HG03457 (cell line): Measurements from ENCODE around the gene NAV2.

Experiments
- ATAC-seq: cut with Tn5 transposase; IDR thresholded peaks from one replicate; pipeline ENCODE4 v1.9.1; 2021; ENCODE audit warnings: moderate number of reproducible peaks; ENCODE audit not compliant: unreplicated experiment

Gene NAV2

GRCh38 chr11:19853016-19853415 is 140.4 kb downstream of the NAV2 start:
- ATAC-seq: no peak

DNA sequence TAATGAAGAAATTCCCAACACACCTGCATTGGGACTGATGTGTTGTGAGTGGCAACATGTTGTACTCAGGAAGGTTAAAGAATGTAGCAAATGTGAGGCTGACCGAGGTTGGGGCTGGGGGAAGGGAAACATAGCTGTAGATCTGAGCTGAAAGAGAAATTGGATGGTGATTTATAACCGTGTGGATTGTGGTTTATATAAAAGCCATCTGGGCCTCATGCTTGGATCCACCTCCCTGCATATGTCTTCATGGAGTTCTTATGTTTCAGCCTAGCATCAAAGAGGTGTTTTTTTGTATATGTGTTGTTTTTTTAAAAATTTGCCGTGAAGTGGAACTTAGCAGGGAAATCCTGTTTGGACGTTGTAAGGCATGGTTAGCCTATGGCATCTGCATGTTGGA is 141.3 kb downstream of the NAV2 start:
- ATAC-seq: no peak

GRCh38 chr11:19861171-19861570 is 148.5 kb downstream of the NAV2 start:
- no peak for ATAC-seq

GRCh38 chr11:19862091-19862490 is 149.5 kb downstream of the NAV2 start:
- ATAC-seq: no peak

DNA sequence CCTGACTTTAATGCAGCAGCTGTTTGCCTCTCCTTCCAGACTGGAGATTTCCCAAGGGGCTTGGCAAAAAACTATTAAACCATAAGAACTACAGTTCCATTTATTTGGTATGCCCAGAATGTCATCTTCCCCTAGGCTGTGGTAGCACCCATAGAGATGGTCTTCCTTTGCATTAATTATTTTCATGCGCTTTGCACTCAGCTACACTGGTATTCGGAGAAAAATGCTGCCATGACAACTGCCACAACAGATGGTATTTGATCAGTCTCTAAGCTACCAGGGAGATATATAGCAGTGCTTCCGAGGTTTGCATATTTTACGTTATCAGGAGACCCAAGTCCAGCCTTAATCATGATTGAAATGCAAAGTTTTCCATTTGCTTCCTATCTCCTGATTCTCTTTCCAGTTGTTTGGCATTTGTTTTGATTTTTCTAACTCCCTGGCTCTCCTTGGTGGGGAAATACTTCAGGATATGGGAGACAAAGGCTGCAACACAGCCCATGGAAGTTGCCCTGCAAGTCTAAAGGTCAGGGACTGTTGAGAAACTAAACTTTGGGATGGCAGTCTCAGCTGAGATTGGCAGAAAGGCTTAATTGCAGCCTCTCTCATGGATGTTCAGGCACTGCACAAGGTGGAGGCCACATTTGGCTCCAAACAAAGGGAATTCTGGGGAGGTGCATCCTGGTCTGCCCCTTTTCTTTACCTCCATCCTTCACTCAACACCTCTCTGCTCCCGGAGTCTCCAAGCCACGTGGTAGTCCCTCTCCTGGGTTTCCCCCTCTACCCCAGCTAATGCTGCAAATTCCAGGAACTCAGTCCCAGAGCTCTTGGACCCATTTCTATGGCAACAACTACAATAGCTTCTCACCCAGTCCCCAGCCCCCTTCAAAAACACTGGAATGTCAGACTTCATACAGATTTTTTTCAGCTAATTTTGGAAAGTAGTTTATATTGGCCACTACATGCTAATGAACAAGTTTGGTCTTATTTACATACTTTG is 151.8 kb downstream of the NAV2 start:
- ATAC-seq: no peak

DNA sequence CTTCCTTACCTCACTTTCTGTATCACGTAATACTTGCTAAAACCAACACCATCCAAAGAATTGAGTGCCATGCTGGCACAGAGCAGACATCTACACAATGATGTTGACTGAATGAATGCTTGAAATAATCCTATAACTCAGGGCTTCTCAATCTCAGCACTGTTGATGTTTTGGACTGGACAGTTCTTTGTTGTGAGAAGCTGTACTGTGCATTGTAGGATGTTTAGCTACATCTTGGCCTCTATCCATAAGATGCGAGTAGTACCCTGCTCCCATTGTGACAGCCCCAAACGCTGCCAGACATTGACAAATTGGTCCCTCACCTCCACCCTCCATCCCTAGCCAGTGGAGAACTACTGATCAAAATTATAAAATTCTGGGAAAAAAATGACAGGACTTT is 153.4 kb downstream of the NAV2 start:
- ATAC-seq: no peak

GRCh38 chr11:19866521-19866920 is 153.9 kb downstream of the NAV2 start:
- no peak for ATAC-seq

- ATAC-seq: no peak
Observed at GRCh38 chr11:19867064-19867463, 154.4 kb downstream of the NAV2 start.

- ATAC-seq: no peak
Observed at GRCh38 chr11:19868281-19868821, 155.7 kb downstream of the NAV2 start.

DNA sequence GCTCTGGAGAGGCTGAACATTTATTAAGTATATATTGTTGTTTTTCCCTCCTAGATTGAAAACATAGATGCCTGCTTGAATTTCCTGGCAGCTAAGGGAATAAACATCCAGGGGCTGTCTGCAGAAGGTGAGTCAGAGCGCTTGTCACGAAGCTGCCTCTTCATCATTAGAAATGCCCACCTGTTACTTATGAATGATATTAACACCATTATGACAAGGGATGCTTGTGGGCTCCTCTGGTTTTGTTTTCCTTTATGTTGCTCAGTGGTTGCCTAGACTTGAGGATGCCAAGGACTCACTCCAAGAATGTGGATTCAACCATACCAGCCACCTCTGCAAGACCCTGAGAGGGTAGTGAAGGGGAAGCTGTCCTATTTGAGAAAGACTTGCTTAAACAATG is 156.2 kb downstream of the NAV2 start:
- no peak for ATAC-seq

DNA sequence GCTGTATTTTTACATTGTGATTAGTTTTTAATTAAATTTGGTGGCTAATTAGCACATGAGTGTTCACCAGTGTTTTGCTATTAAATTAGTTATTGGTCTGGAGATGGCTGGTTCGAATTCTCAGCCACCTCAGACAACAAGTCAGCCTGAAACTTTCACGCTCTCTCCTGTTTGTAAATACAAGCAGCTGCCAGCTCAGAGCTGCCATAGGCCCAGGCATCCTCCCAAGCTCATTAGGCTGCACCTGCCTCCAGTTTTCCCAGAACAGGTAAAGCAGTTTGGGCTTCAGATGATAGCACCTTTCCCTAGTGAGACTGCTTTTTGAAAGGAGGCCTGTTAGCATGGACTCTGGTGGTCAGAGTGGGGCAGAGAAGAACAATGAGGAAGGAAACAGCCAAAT is 156.8 kb downstream of the NAV2 start:
- no peak for ATAC-seq

DNA sequence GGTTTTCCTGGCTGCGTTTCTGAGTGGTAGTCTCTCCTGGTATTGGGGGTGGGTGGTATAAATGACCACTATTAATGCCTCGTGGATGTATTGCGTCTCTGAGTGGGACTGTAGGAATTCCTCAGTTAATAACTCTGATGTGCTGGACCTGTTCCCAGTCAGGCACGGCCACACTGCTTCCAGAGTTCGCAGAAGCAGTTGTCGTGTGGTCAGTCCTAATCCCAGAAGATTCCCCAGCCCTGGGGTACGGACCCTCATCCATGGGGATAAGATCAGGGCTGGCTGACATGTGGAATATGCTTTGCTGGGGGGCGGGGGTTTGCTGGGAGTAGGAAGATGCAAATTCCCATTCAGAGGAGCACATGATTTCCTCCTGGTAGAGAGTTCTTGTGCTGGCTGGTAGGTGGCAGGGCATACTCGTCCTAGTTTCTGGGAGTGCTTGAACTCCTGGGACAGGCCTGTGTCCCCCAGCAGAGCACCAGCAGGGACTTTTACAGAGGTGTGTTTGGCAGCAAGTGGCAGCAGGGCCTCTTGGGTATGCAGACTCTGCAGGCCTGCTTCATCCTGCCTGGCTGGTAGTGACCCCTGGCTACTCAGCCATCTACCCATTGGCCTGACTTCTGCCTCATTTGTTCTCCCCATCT is 157.4 kb downstream of the NAV2 start:
- ATAC-seq: no peak

DNA sequence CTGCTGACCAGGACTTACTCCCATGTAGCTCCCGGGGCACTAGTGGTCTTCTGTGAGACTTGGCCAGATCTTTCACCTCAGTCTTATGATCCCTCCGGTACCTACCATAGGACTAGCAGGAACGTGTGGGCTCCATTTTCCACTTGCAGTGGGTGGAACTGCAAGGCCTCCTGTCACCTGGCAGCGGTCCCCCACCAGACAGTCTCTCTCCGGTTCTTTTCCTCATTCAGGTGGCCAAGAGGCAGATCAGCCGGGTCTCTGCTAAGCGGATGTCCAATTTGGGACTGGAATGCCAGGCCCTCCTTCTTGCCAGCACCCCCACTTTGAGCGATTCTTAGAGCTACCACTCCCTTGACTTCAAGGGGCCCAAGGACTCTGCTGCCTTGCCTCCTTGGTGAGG is 158.9 kb downstream of the NAV2 start:
- ATAC-seq: no peak

DNA sequence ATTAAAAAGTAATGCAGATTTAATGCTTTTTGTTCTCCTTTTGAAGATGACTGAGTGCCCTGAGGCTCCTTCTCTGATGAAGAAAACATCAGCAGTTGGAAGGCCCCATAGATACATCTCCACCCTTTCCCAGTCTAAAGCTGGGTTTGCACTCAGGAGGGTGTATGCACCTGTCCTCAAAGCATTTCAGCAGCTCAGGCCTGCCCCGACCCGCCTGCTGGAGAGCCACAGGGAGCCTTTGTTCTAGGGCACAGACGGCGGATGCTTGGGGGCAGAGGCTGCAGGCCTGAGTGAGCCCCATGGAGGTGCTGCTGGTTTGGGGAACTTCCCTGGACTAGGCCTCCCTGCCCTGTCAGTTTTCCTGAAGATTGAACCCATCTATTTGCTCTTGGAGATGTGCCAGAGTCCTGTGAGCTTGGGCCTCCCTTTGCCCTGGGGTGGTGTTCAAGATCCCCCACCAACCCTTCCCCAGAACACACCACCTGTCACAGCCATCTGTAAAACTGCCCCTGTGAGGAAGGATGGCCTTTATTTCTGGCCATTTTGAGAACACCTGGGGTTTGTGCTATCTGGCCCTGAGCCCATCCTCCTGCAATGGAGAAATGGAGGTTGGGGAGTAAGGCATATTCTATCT is 160.0 kb downstream of the NAV2 start:
- no peak for ATAC-seq

- ATAC-seq: no peak
Observed at GRCh38 chr11:19873730-19874129, 161.1 kb downstream of the NAV2 start.

- no peak for ATAC-seq
Observed at GRCh38 chr11:19874266-19874665, 161.6 kb downstream of the NAV2 start.

GRCh38 chr11:19876750-19877149 is 164.1 kb downstream of the NAV2 start:
- no peak for ATAC-seq

DNA sequence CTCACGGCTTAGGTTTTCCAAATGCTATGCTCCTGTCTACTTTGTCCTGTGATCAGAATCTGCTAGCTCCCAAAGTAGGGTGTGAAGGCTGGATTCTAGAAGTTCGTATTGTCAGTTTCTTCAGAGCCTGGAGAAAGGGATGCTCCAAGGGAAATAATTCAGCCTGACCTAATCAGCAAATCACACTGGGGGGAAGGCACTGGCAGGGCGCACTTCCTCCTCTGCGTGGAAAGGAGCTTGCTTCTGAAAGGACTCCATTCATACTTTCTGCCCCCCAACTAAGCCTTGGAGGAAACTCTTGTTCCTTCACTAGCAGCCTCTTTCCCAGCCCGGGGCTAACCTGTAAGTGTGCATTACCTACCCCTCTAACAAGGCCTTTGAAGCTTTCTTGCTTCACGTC is 165.9 kb downstream of the NAV2 start:
- ATAC-seq: no peak

- ATAC-seq: no peak
Observed at GRCh38 chr11:19879307-19880087, 166.9 kb downstream of the NAV2 start.

GRCh38 chr11:19880088-19880345 is 167.4 kb downstream of the NAV2 start:
- ATAC-seq: no peak

GRCh38 chr11:19881177-19881576 is 168.5 kb downstream of the NAV2 start:
- ATAC-seq: no peak
